ENCODE results near the gene GPR132.

GPR132 gene

GRCh38 chr14:105026802-105027563 is 38.2 kb downstream of the GPR132 start:
- Histone ChIP-seq H3F3A (ENCODE audit: insufficient read depth, low read length) (no peaks in the 10 kb centered on the region), H2AFZ (ENCODE audit: low read length) (no peak overlapping the region), H3K79me2 (ENCODE audit: low read length) (no peaks in the 10 kb centered on the region)

GRCh38 chr14:105026033-105026785 is 39.0 kb downstream of the GPR132 start:
- no peak for DNase-seq
- no peak overlapping the region for H3K27ac ChIP-seq (ENCODE audit: low read length)
- H4K20me1 ChIP-seq (ENCODE audit: insufficient read depth, low read length) = no peaks in the 10 kb centered on the region
- no peak overlapping the region for H3K4me2 ChIP-seq (ENCODE audit: low read depth, low read length)
- no peaks in the 10 kb centered on the region for H3K36me3 ChIP-seq (replicated peaks; ENCODE audit: insufficient read depth, low read length)
- H3F3A ChIP-seq (ENCODE audit: insufficient read depth, low read length) = peaks cover 6% of the 10 kb centered on the region
- no peak overlapping the region for H3K4me3 ChIP-seq (ENCODE audit: low read length)
- H3K9me3 ChIP-seq (replicated peaks; ENCODE audit: insufficient read depth, low read length) = no peaks in the 10 kb centered on the region
- no peaks in the 10 kb centered on the region for H3K9me2 ChIP-seq (replicated peaks; ENCODE audit: insufficient read depth, low read length)
- no peaks in the 10 kb centered on the region for H3K27me3 ChIP-seq (replicated peaks; ENCODE audit: insufficient read depth, low read length)
- no peak overlapping the region for H2AFZ ChIP-seq (ENCODE audit: low read length)
- TF ChIP-seq, protein P1, sequence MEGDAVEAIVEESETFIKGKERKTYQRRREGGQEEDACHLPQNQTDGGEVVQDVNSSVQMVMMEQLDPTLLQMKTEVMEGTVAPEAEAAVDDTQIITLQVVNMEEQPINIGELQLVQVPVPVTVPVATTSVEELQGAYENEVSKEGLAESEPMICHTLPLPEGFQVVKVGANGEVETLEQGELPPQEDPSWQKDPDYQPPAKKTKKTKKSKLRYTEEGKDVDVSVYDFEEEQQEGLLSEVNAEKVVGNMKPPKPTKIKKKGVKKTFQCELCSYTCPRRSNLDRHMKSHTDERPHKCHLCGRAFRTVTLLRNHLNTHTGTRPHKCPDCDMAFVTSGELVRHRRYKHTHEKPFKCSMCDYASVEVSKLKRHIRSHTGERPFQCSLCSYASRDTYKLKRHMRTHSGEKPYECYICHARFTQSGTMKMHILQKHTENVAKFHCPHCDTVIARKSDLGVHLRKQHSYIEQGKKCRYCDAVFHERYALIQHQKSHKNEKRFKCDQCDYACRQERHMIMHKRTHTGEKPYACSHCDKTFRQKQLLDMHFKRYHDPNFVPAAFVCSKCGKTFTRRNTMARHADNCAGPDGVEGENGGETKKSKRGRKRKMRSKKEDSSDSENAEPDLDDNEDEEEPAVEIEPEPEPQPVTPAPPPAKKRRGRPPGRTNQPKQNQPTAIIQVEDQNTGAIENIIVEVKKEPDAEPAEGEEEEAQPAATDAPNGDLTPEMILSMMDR (IDR thresholded peaks at IDR 0.05; ENCODE audit: low read length) = no peak
- TF ChIP-seq EZH2phosphoT487 (IDR thresholded peaks at IDR 0.05; ENCODE audit: low read length) (no peak), EZH2 (optimal IDR thresholded peaks at IDR 0.05; ENCODE audit: low read depth, low read length) (no peak)
- no peaks in the 10 kb centered on the region; the same call in 1 of the 2 replicates for H3K79me2 ChIP-seq (ENCODE audit: low read length)
- no peak overlapping the region for H3K9ac ChIP-seq (ENCODE audit: low read length)
- H3K4me1 ChIP-seq (ENCODE audit: low read length) = 0 out of 2 replicates have a peak, but pooled peaks cover 5% of the 10 kb centered on the region

More at GRCh38 chr14:105026802-105027563, 38.2 kb downstream of the GPR132 start:
- H3K4me2 ChIP-seq (ENCODE audit: low read depth, low read length) = no peak overlapping the region
- TF ChIP-seq EZH2 (optimal IDR thresholded peaks at IDR 0.05; ENCODE audit: low read depth, low read length) (no peak), EZH2phosphoT487 (IDR thresholded peaks at IDR 0.05; ENCODE audit: low read length) (no peak)
- TF ChIP-seq, protein P1 (IDR thresholded peaks at IDR 0.05; ENCODE audit: low read length) = no peak
- H3K9ac ChIP-seq (ENCODE audit: low read length) = no peak overlapping the region
- no peak overlapping the region for H3K4me3 ChIP-seq (ENCODE audit: low read length)
- H3K9me2 ChIP-seq (replicated peaks; ENCODE audit: insufficient read depth, low read length) = no peaks in the 10 kb centered on the region
- no peaks in the 10 kb centered on the region for H3K27me3 ChIP-seq (replicated peaks; ENCODE audit: insufficient read depth, low read length)
- no peak overlapping the region for H3K27ac ChIP-seq (ENCODE audit: low read length)
- H3K36me3 ChIP-seq (replicated peaks; ENCODE audit: insufficient read depth, low read length) = no peaks in the 10 kb centered on the region
- 0 out of 2 replicates have a peak, but pooled peaks cover 5% of the 10 kb centered on the region for H3K4me1 ChIP-seq (ENCODE audit: low read length)
- DNase-seq = no peak
- H3K9me3 ChIP-seq (replicated peaks; ENCODE audit: insufficient read depth, low read length) = no peaks in the 10 kb centered on the region
- no peaks in the 10 kb centered on the region for H4K20me1 ChIP-seq (ENCODE audit: insufficient read depth, low read length)

DNA sequence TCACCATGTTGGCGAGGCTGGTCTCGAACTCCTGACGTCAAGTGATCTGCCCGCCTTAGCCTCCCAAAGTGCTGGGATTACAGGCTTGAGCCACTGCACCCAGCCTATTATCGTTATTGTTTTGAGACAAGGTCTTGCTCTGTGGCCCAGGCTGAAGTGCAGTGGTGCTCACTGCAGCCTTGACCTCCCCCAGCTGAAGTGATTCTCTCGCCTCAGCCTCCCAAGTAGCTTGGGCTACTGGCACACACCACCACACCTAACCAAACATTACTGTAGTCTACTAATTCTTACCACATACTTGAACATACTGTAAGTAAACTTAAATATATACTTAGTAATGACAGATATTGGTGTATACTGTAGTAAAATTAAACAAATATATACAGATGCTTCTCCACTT is 39.8 kb downstream of the GPR132 start:
- Histone ChIP-seq H3K9me3 (replicated peaks; ENCODE audit: insufficient read depth, low read length) (no peaks in the 10 kb centered on the region), H3F3A (ENCODE audit: insufficient read depth, low read length) (peaks cover 6% of the 10 kb centered on the region), H3K4me2 (ENCODE audit: low read depth, low read length) (no peak overlapping the region), H3K36me3 (replicated peaks; ENCODE audit: insufficient read depth, low read length) (no peaks in the 10 kb centered on the region), H3K27ac (ENCODE audit: low read length) (no peak overlapping the region), H2AFZ (ENCODE audit: low read length) (no peak overlapping the region), H3K9me2 (replicated peaks; ENCODE audit: insufficient read depth, low read length) (no peaks in the 10 kb centered on the region), H3K79me2 (ENCODE audit: low read length) (peaks cover under 1% of the 10 kb centered on the region), H3K9ac (ENCODE audit: low read length) (no peak overlapping the region), H3K4me3 (ENCODE audit: low read length) (no peak overlapping the region), H4K20me1 (ENCODE audit: insufficient read depth, low read length) (no peaks in the 10 kb centered on the region), H3K27me3 (replicated peaks; ENCODE audit: insufficient read depth, low read length) (no peaks in the 10 kb centered on the region), H3K4me1 (ENCODE audit: low read length) (0 out of 2 replicates have a peak, but pooled peaks cover 5% of the 10 kb centered on the region)
- DNase-seq = no peak
- TF ChIP-seq, protein P1 (IDR thresholded peaks at IDR 0.05; ENCODE audit: low read length) = no peak
- TF ChIP-seq EZH2 (optimal IDR thresholded peaks at IDR 0.05; ENCODE audit: low read depth, low read length) = no peak
- TF ChIP-seq EZH2phosphoT487 (IDR thresholded peaks at IDR 0.05; ENCODE audit: low read length) = no peak
